ENCODE data around the gene LRRC72.
"Not testable (repeated sequence)": the region's sequence is repeated elsewhere in the genome, so short reads cannot be mapped to it uniquely, and the experiment has no call there.

Gene LRRC72

GRCh38 chr7:16511314-16511713 is 15.3 kb upstream of the LRRC72 start:
- Histone ChIP-seq H3K9me3 (ENCODE audit: insufficient read depth, low read length) (no peaks in the 10 kb centered on the region), H3K4me3 (ENCODE audit: insufficient read length, low read depth) (no peak overlapping the region), H3K27me3 (ENCODE audit: insufficient read depth, insufficient read length) (no peaks in the 10 kb centered on the region), H3K4me1 (ENCODE audit: insufficient read depth, insufficient read length) (no peaks in the 10 kb centered on the region), H3K36me3 (ENCODE audit: insufficient read depth, insufficient read length, low read length) (no peaks in the 10 kb centered on the region), H3K9ac (ENCODE audit: insufficient read length, low read depth) (no peak overlapping the region)
- TF ChIP-seq SUZ12 (IDR thresholded peaks at IDR 0.05; ENCODE audit: extremely low read depth, insufficient read depth, insufficient read length) = no peak
- TF ChIP-seq ZNF274 (IDR thresholded peaks at IDR 0.05; ENCODE audit: low read depth, low read length) = no peak
- no peak for TF ChIP-seq YY1 (IDR thresholded peaks at IDR 0.05; ENCODE audit: insufficient read depth, insufficient read length)
- DNase-seq (ENCODE audit: low read depth, low spot score) = no peak

GRCh38 chr7:16512097-16512496 is 14.5 kb upstream of the LRRC72 start:
- Histone ChIP-seq H3K27me3 (ENCODE audit: insufficient read depth, insufficient read length) (no peaks in the 10 kb centered on the region), H3K36me3 (ENCODE audit: insufficient read depth, insufficient read length, low read length) (no peaks in the 10 kb centered on the region), H3K4me1 (ENCODE audit: insufficient read depth, insufficient read length) (no peaks in the 10 kb centered on the region), H3K4me3 (ENCODE audit: insufficient read length, low read depth) (no peak overlapping the region), H3K9ac (ENCODE audit: insufficient read length, low read depth) (no peak overlapping the region), H3K9me3 (ENCODE audit: insufficient read depth, low read length) (no peaks in the 10 kb centered on the region)
- TF ChIP-seq SUZ12 (IDR thresholded peaks at IDR 0.05; ENCODE audit: extremely low read depth, insufficient read depth, insufficient read length) (no peak), YY1 (IDR thresholded peaks at IDR 0.05; ENCODE audit: insufficient read depth, insufficient read length) (no peak), ZNF274 (IDR thresholded peaks at IDR 0.05; ENCODE audit: low read depth, low read length) (no peak)
- no peak for DNase-seq (ENCODE audit: low read depth, low spot score)

GRCh38 chr7:16514271-16514670 is 12.4 kb upstream of the LRRC72 start:
- Histone ChIP-seq H3K9me3 (ENCODE audit: insufficient read depth, low read length) (no peaks in the 10 kb centered on the region), H3K27me3 (ENCODE audit: insufficient read depth, insufficient read length) (no peaks in the 10 kb centered on the region), H3K9ac (ENCODE audit: insufficient read length, low read depth) (no peak overlapping the region), H3K36me3 (ENCODE audit: insufficient read depth, insufficient read length, low read length) (no peaks in the 10 kb centered on the region), H3K4me3 (ENCODE audit: insufficient read length, low read depth) (no peak overlapping the region), H3K4me1 (ENCODE audit: insufficient read depth, insufficient read length) (no peaks in the 10 kb centered on the region)
- TF ChIP-seq SUZ12 (IDR thresholded peaks at IDR 0.05; ENCODE audit: extremely low read depth, insufficient read depth, insufficient read length) (no peak), YY1 (IDR thresholded peaks at IDR 0.05; ENCODE audit: insufficient read depth, insufficient read length) (no peak), ZNF274 (IDR thresholded peaks at IDR 0.05; ENCODE audit: low read depth, low read length) (no peak)
- DNase-seq (ENCODE audit: low read depth, low spot score) = no peak

DNA sequence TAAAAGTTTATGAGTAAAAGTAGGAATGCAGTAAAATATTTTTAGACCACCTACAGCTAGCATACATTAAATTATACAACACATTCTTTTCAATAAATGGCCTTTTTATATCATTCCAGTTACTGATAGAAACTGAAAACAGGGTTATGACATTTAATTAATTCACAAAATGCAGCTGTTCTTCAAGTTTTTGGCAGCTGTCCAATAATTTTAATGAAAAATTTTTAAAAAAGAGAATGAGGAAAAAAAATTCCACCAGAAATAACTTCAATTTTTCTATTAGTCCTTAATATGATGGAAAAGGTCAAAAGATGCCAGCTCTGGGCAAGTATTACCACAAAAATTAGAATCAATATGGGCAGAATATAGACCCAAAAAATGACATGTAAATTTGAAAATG is 11.9 kb upstream of the LRRC72 start:
- no peak overlapping the region for H3K9ac ChIP-seq (ENCODE audit: insufficient read length, low read depth)
- no peaks in the 10 kb centered on the region for H3K9me3 ChIP-seq (ENCODE audit: insufficient read depth, low read length)
- no peak overlapping the region for H3K4me3 ChIP-seq (ENCODE audit: insufficient read length, low read depth)
- DNase-seq (ENCODE audit: low read depth, low spot score) = no peak
- no peaks in the 10 kb centered on the region for H3K36me3 ChIP-seq (ENCODE audit: insufficient read depth, insufficient read length, low read length)
- no peaks in the 10 kb centered on the region for H3K27me3 ChIP-seq (ENCODE audit: insufficient read depth, insufficient read length)
- H3K4me1 ChIP-seq (ENCODE audit: insufficient read depth, insufficient read length) = no peaks in the 10 kb centered on the region
- TF ChIP-seq YY1 (IDR thresholded peaks at IDR 0.05; ENCODE audit: insufficient read depth, insufficient read length) (no peak), SUZ12 (IDR thresholded peaks at IDR 0.05; ENCODE audit: extremely low read depth, insufficient read depth, insufficient read length) (no peak), ZNF274 (IDR thresholded peaks at IDR 0.05; ENCODE audit: low read depth, low read length) (no peak)

DNA sequence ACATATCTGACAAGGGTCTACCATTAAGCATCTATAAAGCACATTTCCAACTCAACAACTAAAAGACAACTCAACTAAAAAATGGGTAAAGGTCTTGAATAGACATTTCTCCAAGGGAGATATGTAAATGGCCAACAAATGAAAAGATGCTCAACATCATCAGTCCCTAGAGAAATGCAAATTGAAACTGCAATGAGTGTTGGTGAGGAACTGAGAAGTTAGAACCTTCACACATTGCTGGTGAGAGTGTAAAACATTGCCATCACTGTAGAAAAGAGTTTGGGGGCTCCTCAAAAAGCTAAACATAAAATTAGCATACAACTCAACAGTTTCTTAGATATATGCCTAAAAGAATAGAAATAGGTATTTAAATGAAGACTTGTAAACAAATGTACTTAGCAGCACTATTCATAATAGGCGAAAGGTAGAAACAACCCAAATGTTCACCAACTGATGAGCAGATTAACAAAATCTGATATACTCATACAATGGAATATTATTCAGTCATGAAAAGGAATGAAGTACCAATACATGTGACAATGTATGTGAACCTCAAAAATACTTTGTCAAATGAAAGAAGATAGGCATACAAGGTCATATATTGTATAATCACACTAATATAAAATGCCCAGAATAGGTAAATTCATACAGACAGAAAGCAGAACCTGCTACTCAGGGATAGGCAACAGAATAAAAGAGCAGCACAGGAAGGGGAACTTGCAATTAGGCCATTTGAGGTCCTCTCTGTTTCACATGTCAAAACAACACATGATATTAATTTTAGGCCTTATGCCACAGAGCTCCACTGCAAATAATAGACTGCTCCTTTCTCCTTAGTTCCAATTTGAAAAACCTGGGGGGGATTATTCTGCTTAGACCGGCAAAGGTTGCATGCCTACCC is 10.6 kb upstream of the LRRC72 start:
- no peak for DNase-seq (ENCODE audit: low read depth, low spot score)
- Histone ChIP-seq H3K27me3 (ENCODE audit: insufficient read depth, insufficient read length) (no peaks in the 10 kb centered on the region), H3K4me3 (ENCODE audit: insufficient read length, low read depth) (no peak overlapping the region), H3K9me3 (ENCODE audit: insufficient read depth, low read length) (no peaks in the 10 kb centered on the region), H3K36me3 (ENCODE audit: insufficient read depth, insufficient read length, low read length) (no peaks in the 10 kb centered on the region), H3K4me1 (ENCODE audit: insufficient read depth, insufficient read length) (no peaks in the 10 kb centered on the region), H3K9ac (ENCODE audit: insufficient read length, low read depth) (no peak overlapping the region)
- TF ChIP-seq YY1 (IDR thresholded peaks at IDR 0.05; ENCODE audit: insufficient read depth, insufficient read length) = no peak
- TF ChIP-seq SUZ12 (IDR thresholded peaks at IDR 0.05; ENCODE audit: extremely low read depth, insufficient read depth, insufficient read length) = no peak
- TF ChIP-seq ZNF274 (IDR thresholded peaks at IDR 0.05; ENCODE audit: low read depth, low read length) = no peak

DNA sequence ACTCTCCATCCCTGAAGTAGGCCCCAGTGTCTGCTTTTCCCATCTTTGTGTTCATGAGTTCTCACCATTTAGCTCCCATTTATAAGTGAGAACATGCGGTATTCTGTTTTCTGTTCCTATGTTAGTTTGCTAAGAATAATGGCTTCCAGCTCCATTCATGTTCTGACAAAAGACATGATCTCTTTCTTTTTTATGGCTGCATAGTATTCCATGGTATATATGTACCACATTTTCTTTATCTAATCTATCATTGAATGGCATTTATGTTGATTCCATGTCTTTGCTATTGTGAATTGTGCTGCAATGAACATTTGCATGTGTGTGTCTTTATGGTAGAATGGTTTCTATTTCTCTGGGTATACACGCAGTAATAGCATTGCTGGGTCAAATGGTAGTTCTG is 6.6 kb upstream of the LRRC72 start:
- not testable (repeated sequence) for H3K4me3 ChIP-seq (ENCODE audit: insufficient read length, low read depth); H3K9me3 ChIP-seq (ENCODE audit: insufficient read depth, low read length); H3K27me3 ChIP-seq (ENCODE audit: insufficient read depth, insufficient read length); H3K4me1 ChIP-seq (ENCODE audit: insufficient read depth, insufficient read length); H3K9ac ChIP-seq (ENCODE audit: insufficient read length, low read depth); DNase-seq (ENCODE audit: low read depth, low spot score); H3K36me3 ChIP-seq (ENCODE audit: insufficient read depth, insufficient read length, low read length)

DNA sequence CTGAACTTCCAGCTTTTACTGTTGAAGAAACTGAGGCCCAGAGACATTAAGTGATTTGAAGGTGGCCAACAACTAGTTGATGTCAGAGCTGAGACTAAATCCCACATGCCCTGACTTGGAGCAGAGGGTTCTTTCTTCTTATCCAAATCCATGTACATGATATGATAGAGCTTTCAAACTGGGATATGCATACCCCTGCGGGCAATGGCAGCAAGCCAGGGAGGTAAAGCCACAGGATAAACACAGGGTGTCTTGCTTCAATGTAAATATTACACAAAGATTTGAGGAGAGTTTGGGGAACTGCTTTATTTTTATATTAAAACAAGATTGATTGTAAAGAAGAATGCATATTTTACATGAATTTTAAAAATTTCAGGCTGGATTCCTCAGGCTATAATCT is 2.3 kb upstream of the LRRC72 start:
- no peak overlapping the region for H3K4me3 ChIP-seq (ENCODE audit: insufficient read length, low read depth)
- TF ChIP-seq SUZ12 (IDR thresholded peaks at IDR 0.05; ENCODE audit: extremely low read depth, insufficient read depth, insufficient read length) = no peak
- no peak for TF ChIP-seq YY1 (IDR thresholded peaks at IDR 0.05; ENCODE audit: insufficient read depth, insufficient read length)
- TF ChIP-seq ZNF274 (IDR thresholded peaks at IDR 0.05; ENCODE audit: low read depth, low read length) = no peak
- no peaks in the 10 kb centered on the region for H3K4me1 ChIP-seq (ENCODE audit: insufficient read depth, insufficient read length)
- no peaks in the 10 kb centered on the region for H3K9me3 ChIP-seq (ENCODE audit: insufficient read depth, low read length)
- H3K9ac ChIP-seq (ENCODE audit: insufficient read length, low read depth) = no peak overlapping the region
- H3K36me3 ChIP-seq (ENCODE audit: insufficient read depth, insufficient read length, low read length) = no peaks in the 10 kb centered on the region
- no peaks in the 10 kb centered on the region for H3K27me3 ChIP-seq (ENCODE audit: insufficient read depth, insufficient read length)
- DNase-seq (ENCODE audit: low read depth, low spot score) = no peak
